HepG2 (cell line): Measurements from ENCODE around the gene NSD2. TPM values are rescaled to one million over a fixed set of nuclear protein-coding genes. Genes with fewer than 3 reads are reported as not detected.

Experiments used
- ATAC-seq: fragments of 200-7000 bp; cut with Tn5 transposase; 3 replicates; pipeline ENCODE4 v1.9.1; 2020; ENCODE audit warnings: mild to moderate bottlenecking, moderate library complexity
- BruUV-seq: library from RNA; stranded (reverse); fragments of 400-500 nt; replicated peaks from 2 replicates; lab custom pipeline; 2021; lab: Mats Ljungman, UMichigan
- CTCF ChIA-PET: fragments of 300-600 bp; formaldehyde crosslinking; extraction: SDS; loops from one replicate; lab custom pipeline; 2021; ENCODE audit warnings: low total read pairs, inconsistent platforms, low intra/inter-chr PET ratio; lab: Yijun Ruan, JAX
- POLR2A ChIA-PET: fragments of 350-600 bp; sonication (Branson Sonifier 250); formaldehyde crosslinking; loops from one replicate; lab custom pipeline; 2020; ENCODE audit warnings: antibody characterized with exemption, inconsistent platforms; lab: Yijun Ruan, JAX
- DNase-seq: peaks from one replicate; pipeline ENCODE4 v3.0.0-alpha.2; 2015; ENCODE audit warnings: low spot score
- FAIRE-seq: peaks from 3 replicates; lab custom pipeline; 2011; peaks lifted over from hg19 to GRCh38; lab: Jason Lieb, UNC
- H2AFZ ChIP-seq: one replicate; pipeline ENCODE4 v1.6.1; 2011; ENCODE audit warnings: low read length, inconsistent platforms
- H3K27ac ChIP-seq: fragments of 300-600 bp; 3 replicates; pipeline ENCODE4 v1.8.0; 2011; ENCODE audit warnings: mixed run types, mild to moderate bottlenecking, mixed read lengths, low read length, inconsistent platforms; ENCODE audit not compliant: insufficient read depth; ENCODE audit errors: extremely low read length
- H3K27me3 ChIP-seq, 2 experiments: fragments of 200-600 bp in 1 of 2; 2 replicates in 1 of 2; 3 replicates in 1 of 2; pipeline versions ENCODE4 v1.6.0 to v1.8.0; 2011; ENCODE audit warnings: low read length in 2 of 2, mild to moderate bottlenecking in 2 of 2, moderate library complexity in 2 of 2, inconsistent platforms in 1 of 2; ENCODE audit not compliant: insufficient read depth in 2 of 2, control insufficient read depth in 1 of 2
- H3K36me3 ChIP-seq, 2 experiments: fragments of 200-600 bp in 1 of 2; replicated peaks in 1 of 2; 2 replicates in 1 of 2; 3 replicates in 1 of 2; pipeline versions ENCODE4 v1.5.1 to v1.8.0; 2011; ENCODE audit warnings: low read length in 2 of 2, inconsistent platforms in 1 of 2; ENCODE audit not compliant: insufficient read depth in 2 of 2, control insufficient read depth in 1 of 2
- H3K4me1 ChIP-seq: 2 replicates; pipeline ENCODE4 v1.5.1; 2012; ENCODE audit warnings: low read length, inconsistent platforms; ENCODE audit not compliant: insufficient read depth
- H3K4me2 ChIP-seq: 2 replicates; pipeline ENCODE4 v1.6.0; 2011; ENCODE audit warnings: low read depth, low read length, inconsistent platforms
- H3K4me3 ChIP-seq, 3 experiments: fragments of 200-600 bp in 1 of 3; sonication (generic), shearing (Covaris generic) in 1 of 3; replicated peaks in 1 of 3; 2 replicates each; pipeline ENCODE4 v1.5.1; 2011 to 2016; ENCODE audit warnings: low read length in 3 of 3, inconsistent platforms in 2 of 3, low read depth in 2 of 3, mild to moderate bottlenecking in 2 of 3, control low read depth in 1 of 3, mixed read lengths in 1 of 3; ENCODE audit not compliant: insufficient read depth in 1 of 3
- H3K79me2 ChIP-seq: one replicate; pipeline ENCODE4 v1.6.1; 2011; ENCODE audit warnings: low read length, inconsistent platforms; ENCODE audit not compliant: insufficient read depth
- H3K9ac ChIP-seq: 2 replicates; pipeline ENCODE4 v1.6.0; 2011; ENCODE audit warnings: mild to moderate bottlenecking, low read depth, low read length, inconsistent platforms; ENCODE audit not compliant: insufficient read depth
- H3K9me3 ChIP-seq: 2 replicates; pipeline ENCODE4 v1.5.1; 2012; ENCODE audit warnings: mild to moderate bottlenecking, low read length
- H4K20me1 ChIP-seq: 2 replicates; pipeline ENCODE4 v1.6.0; 2011; ENCODE audit warnings: inconsistent platforms, mild to moderate bottlenecking, low read length, moderate library complexity; ENCODE audit not compliant: insufficient read depth
- FOSL2 ChIP-seq: sonication (generic); formaldehyde crosslinking; IDR thresholded peaks from 2 replicates; pipeline ENCODE4 v1.4.0; 2020; ENCODE audit warnings: missing genetic modification reagents
- GTF2F1 ChIP-seq: fragments of 150-350 bp; IDR thresholded peaks from 2 replicates; pipeline ENCODE4 v1.6.1; 2014; ENCODE audit warnings: low read length
- MLLT10 ChIP-seq: sonication (generic); formaldehyde crosslinking; IDR thresholded peaks from 2 replicates; pipeline ENCODE4 v1.4.0; 2020; ENCODE audit warnings: missing genetic modification reagents
- PCBP1 ChIP-seq: fragments of 200-400 bp; formaldehyde crosslinking; IDR thresholded peaks from 2 replicates; pipeline ENCODE4 v1.6.1; 2017; ENCODE audit warnings: mild to moderate bottlenecking, low read depth, low read length, borderline replicate concordance
- SNAPC2 ChIP-seq: sonication (generic); formaldehyde crosslinking; IDR thresholded peaks from 2 replicates; pipeline ENCODE4 v1.8.1; 2022; ENCODE audit warnings: mild to moderate bottlenecking, missing genetic modification reagents
- ZFP91 ChIP-seq: sonication (generic); formaldehyde crosslinking; IDR thresholded peaks from 2 replicates; pipeline ENCODE4 v1.9.0; 2022; ENCODE audit warnings: missing genetic modification reagents, mild to moderate bottlenecking, borderline replicate concordance
- ZNF20 ChIP-seq: sonication (generic); formaldehyde crosslinking; IDR thresholded peaks from 2 replicates; pipeline ENCODE4 v1.4.0; 2020; ENCODE audit warnings: mild to moderate bottlenecking, moderate library complexity, missing genetic modification reagents
- WGBS: methylation state at CpG from one replicate; pipeline ENCODE4 v1.1.6; 2017; ENCODE audit warnings: low lambda C conversion rate; 5-methylcytosine and 5-hydroxymethylcytosine counted together
- in situ Hi-C: cut with HindIII; loops from 2 replicates; pipeline ENCODE4 v1.10.0; 2017; ENCODE audit warnings: low pct_unique_long_range_greater_than_20kb; ENCODE audit not compliant: extremely low pct_ligation_motif_present
- intact Hi-C: fragments of 100-400 bp; cut with micrococcal nuclease; formaldehyde crosslinking; loops from one replicate; pipeline ENCODE4 v1.10.0; 2022; ENCODE audit not compliant: unreplicated experiment
- polyA plus RNA-seq, 8 experiments: library from polyadenylated mRNA; depleted of rRNA in 3 of 8; stranded (reverse) in 7 of 8; unstranded in 1 of 8; fragments of >200 nt; fragmentation: Illumina TruSeq in 4 of 8; extraction: Trizol in 4 of 8; gene quantifications; 2 replicates each; pipeline versions ENCODE4 v1.2.1 to v1.2.3, GENCODE V29; 2011 to 2016; ENCODE audit warnings: low read depth in 4 of 8, missing spikeins in 1 of 8, mixed read lengths in 1 of 8; ENCODE audit not compliant: insufficient read depth in 1 of 8
- total RNA-seq, 5 experiments: library from RNA; depleted of rRNA; stranded (reverse); fragments of >200 nt; fragmentation: Illumina TruSeq; extraction: Trizol; gene quantifications; 2 replicates each; pipeline ENCODE4 v1.2.3, GENCODE V29; 2016; ENCODE audit warnings: low read depth in 1 of 5
- TF ChIP-seq, protein P1 (sequence below): sonication (generic); formaldehyde crosslinking; IDR thresholded peaks from 2 replicates; pipeline ENCODE4 v1.4.0; 2020; ENCODE audit warnings: mild to moderate bottlenecking, missing genetic modification reagents
- TF ChIP-seq, protein P2 (sequence below): sonication (generic); formaldehyde crosslinking; IDR thresholded peaks from 2 replicates; pipeline ENCODE4 v1.5.0; 2020; ENCODE audit warnings: missing genetic modification reagents
- TF ChIP-seq, protein P3 (sequence below), 2 experiments: fragments of 450-650 bp in 1 of 2; sonication (generic) in 1 of 2; formaldehyde crosslinking in 1 of 2; IDR thresholded peaks; 2 replicates each; pipeline versions ENCODE4 v1.6.1 to v1.8.0; 2016 to 2022; ENCODE audit warnings: antibody characterized with exemption in 1 of 2, mild to moderate bottlenecking in 1 of 2, missing genetic modification reagents in 1 of 2

NSD2 gene
- total and polyA plus RNA-seq, 2 of the 13 experiments (the other 11 are each of a cell fraction or from before 2014, with no cell fraction given), result 22.0 to 65.9 TPM

GRCh38 chr4:1880332-1880731, 9.1 kb downstream of the NSD2 start:
- Histone ChIP-seq H3K9me3 (no peaks in the 10 kb centered on the region), H3K4me1 (peaks cover 64% of the 10 kb centered on the region), H3K4me2 (no peak overlapping the region), H3K27ac (peak overlapping the region; percentile 13), H2AFZ (no peak overlapping the region), H3K79me2 (peaks cover 91% of the 10 kb centered on the region), H3K27me3 (no peaks in the 10 kb centered on the region), H3K36me3 (peaks cover 0 to 2% of the 10 kb centered on the region in 2 experiments; a peak in 2 of 5 replicates), H3K4me3 (no peak overlapping the region), H3K9ac (no peak overlapping the region), H4K20me1 (peaks cover 50% of the 10 kb centered on the region)
- 45% methylated on average over 1 of the region's 1 CpG for WGBS
- BruUV-seq, result TSS peak; percentile 13
- ChIA-PET POLR2A (no interaction called here), CTCF (no interaction called here)
- in situ Hi-C loops, result no loop called here
- intact Hi-C loops, result no loop called here
- no peak for FAIRE-seq
- ATAC-seq, result peak; percentile 54
- peak; percentile 30 for DNase-seq
- TF ChIP-seq SNAPC2, result no peak
- TF ChIP-seq, protein P1, sequence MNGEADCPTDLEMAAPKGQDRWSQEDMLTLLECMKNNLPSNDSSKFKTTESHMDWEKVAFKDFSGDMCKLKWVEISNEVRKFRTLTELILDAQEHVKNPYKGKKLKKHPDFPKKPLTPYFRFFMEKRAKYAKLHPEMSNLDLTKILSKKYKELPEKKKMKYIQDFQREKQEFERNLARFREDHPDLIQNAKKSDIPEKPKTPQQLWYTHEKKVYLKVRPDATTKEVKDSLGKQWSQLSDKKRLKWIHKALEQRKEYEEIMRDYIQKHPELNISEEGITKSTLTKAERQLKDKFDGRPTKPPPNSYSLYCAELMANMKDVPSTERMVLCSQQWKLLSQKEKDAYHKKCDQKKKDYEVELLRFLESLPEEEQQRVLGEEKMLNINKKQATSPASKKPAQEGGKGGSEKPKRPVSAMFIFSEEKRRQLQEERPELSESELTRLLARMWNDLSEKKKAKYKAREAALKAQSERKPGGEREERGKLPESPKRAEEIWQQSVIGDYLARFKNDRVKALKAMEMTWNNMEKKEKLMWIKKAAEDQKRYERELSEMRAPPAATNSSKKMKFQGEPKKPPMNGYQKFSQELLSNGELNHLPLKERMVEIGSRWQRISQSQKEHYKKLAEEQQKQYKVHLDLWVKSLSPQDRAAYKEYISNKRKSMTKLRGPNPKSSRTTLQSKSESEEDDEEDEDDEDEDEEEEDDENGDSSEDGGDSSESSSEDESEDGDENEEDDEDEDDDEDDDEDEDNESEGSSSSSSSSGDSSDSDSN (CRISPR knock-in tag), result no peak
- TF ChIP-seq ZFP91, result no peak
- no peak for TF ChIP-seq PCBP1
- TF ChIP-seq ZNF20, result no peak
- TF ChIP-seq MLLT10, result no peak
- TF ChIP-seq GTF2F1, result no peak
- TF ChIP-seq, protein P2, sequence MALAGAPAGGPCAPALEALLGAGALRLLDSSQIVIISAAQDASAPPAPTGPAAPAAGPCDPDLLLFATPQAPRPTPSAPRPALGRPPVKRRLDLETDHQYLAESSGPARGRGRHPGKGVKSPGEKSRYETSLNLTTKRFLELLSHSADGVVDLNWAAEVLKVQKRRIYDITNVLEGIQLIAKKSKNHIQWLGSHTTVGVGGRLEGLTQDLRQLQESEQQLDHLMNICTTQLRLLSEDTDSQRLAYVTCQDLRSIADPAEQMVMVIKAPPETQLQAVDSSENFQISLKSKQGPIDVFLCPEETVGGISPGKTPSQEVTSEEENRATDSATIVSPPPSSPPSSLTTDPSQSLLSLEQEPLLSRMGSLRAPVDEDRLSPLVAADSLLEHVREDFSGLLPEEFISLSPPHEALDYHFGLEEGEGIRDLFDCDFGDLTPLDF, result no peak
- TF ChIP-seq, protein P3, sequence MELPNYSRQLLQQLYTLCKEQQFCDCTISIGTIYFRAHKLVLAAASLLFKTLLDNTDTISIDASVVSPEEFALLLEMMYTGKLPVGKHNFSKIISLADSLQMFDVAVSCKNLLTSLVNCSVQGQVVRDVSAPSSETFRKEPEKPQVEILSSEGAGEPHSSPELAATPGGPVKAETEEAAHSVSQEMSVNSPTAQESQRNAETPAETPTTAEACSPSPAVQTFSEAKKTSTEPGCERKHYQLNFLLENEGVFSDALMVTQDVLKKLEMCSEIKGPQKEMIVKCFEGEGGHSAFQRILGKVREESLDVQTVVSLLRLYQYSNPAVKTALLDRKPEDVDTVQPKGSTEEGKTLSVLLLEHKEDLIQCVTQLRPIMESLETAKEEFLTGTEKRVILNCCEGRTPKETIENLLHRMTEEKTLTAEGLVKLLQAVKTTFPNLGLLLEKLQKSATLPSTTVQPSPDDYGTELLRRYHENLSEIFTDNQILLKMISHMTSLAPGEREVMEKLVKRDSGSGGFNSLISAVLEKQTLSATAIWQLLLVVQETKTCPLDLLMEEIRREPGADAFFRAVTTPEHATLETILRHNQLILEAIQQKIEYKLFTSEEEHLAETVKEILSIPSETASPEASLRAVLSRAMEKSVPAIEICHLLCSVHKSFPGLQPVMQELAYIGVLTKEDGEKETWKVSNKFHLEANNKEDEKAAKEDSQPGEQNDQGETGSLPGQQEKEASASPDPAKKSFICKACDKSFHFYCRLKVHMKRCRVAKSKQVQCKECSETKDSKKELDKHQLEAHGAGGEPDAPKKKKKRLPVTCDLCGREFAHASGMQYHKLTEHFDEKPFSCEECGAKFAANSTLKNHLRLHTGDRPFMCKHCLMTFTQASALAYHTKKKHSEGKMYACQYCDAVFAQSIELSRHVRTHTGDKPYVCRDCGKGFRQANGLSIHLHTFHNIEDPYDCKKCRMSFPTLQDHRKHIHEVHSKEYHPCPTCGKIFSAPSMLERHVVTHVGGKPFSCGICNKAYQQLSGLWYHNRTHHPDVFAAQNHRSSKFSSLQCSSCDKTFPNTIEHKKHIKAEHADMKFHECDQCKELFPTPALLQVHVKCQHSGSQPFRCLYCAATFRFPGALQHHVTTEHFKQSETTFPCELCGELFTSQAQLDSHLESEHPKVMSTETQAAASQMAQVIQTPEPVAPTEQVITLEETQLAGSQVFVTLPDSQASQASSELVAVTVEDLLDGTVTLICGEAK (IDR thresholded peaks at IDR 0.05), result no peak
- TF ChIP-seq, protein P3 (CRISPR knock-in tag; IDR thresholded peaks at IDR 0.05), result no peak
- no peak for TF ChIP-seq FOSL2 (CRISPR knock-in tag)
